Vagina (tissue), 2 donors: ENCODE results near the gene INS.

ENCODE experiments used
- CTCF ChIP-seq, 3 experiments: fragments of 450-650 bp in 2 of 3; fragments of 200-600 bp in 1 of 3; sonication (generic) in 1 of 3; IDR thresholded peaks; one replicate each; pipeline ENCODE4 v1.5.1; 2017 to 2019; ENCODE audit warnings: antibody characterized with exemption in 3 of 3, mild to moderate bottlenecking in 2 of 3, moderate library complexity in 2 of 3
- POLR2A ChIP-seq, 2 donors: fragments of 450-650 bp; IDR thresholded peaks; one replicate each; pipeline ENCODE4 v1.6.1; 2017; ENCODE audit warnings: antibody characterized with exemption in 2 of 2, mild to moderate bottlenecking in 2 of 2, moderate library complexity in 2 of 2
- POLR2AphosphoS5 ChIP-seq, 2 donors: sonication (generic); formaldehyde crosslinking; IDR thresholded peaks; one replicate each; pipeline ENCODE4 v1.9.0; 2017; ENCODE audit warnings: antibody characterized with exemption in 2 of 2, mild to moderate bottlenecking in 2 of 2, low read depth in 1 of 2; ENCODE audit not compliant: insufficient read depth in 1 of 2

GRCh38 chr11:2182692-2183474 lies 21.9 kb upstream of the INS start:
- TF ChIP-seq CTCF (IDR thresholded peaks at IDR 0.05) (no peak), POLR2A (IDR thresholded peaks at IDR 0.05) (no peak), POLR2AphosphoS5 (IDR thresholded peaks at IDR 0.05; ENCODE audit: insufficient read depth in 1 of 2, low read depth in 1 of 2) (no peak)
